B cell (primary cell): Measurements from ENCODE around the gene RHOT1. TPM values are rescaled to one million over a fixed set of nuclear protein-coding genes. Genes with fewer than 3 reads are reported as not detected.
"Not testable (repeated sequence)": the region's sequence is repeated elsewhere in the genome, so short reads cannot be mapped to it uniquely, and the experiment has no call there.

ENCODE experiments used
- ATAC-seq: fragments of 200-7000 bp; cut with Tn5 transposase; one replicate; pipeline ENCODE4 v1.10.0; 2021; ENCODE audit warnings: low read depth, mild to moderate bottlenecking, moderate number of reproducible peaks, moderate library complexity
- CTCF ChIA-PET: fragments of 350-600 bp; sonication (Branson Sonifier 250); formaldehyde crosslinking; loops from one replicate; lab custom pipeline; 2021; ENCODE audit warnings: antibody characterized with exemption, inconsistent platforms; lab: Charles Lee
- POLR2A ChIA-PET: fragments of 350-600 bp; sonication (Branson Sonifier 250); formaldehyde crosslinking; loops from one replicate; lab custom pipeline; 2021; ENCODE audit warnings: antibody characterized with exemption; lab: Charles Lee
- DNase-seq: peaks from one replicate; pipeline ENCODE4 v3.0.0; 2013
- H2AFZ ChIP-seq: 2 replicates; pipeline ENCODE4 v1.6.1; 2012; ENCODE audit warnings: mild to moderate bottlenecking, low read depth, low read length; ENCODE audit not compliant: insufficient read depth, poor library complexity, severe bottlenecking
- H3K27ac ChIP-seq, 2 donors: 1 replicate in 1 of 2; 2 replicates in 1 of 2; pipeline ENCODE4 v1.5.1; 2012 to 2013; ENCODE audit warnings: low read length in 2 of 2, mild to moderate bottlenecking in 2 of 2, moderate library complexity in 1 of 2
- H3K27me3 ChIP-seq, 4 experiments: fragments of 200-600 bp in 1 of 4; sonication (generic) in 1 of 4; replicated peaks in 1 of 4; 1 replicate in 2 of 4; 2 replicates in 2 of 4; pipeline versions ENCODE4 v1.6.1 to v1.7.0; 2013 to 2016; ENCODE audit warnings: low read length in 3 of 4, mild to moderate bottlenecking in 2 of 4, mixed read lengths in 1 of 4, moderate library complexity in 1 of 4; ENCODE audit not compliant: insufficient read depth in 4 of 4, control insufficient read depth in 3 of 4; ENCODE audit errors: control extremely low read depth in 1 of 4
- H3K36me3 ChIP-seq, 2 experiments: replicated peaks in 1 of 2; 1 replicate in 1 of 2; 2 replicates in 1 of 2; pipeline versions ENCODE4 v1.6.1 to v1.7.1; 2013; ENCODE audit warnings: low read length in 1 of 2; ENCODE audit not compliant: insufficient read depth in 2 of 2, control insufficient read depth in 1 of 2; ENCODE audit errors: control extremely low read depth in 1 of 2, extremely low read depth in 1 of 2
- H3K4me1 ChIP-seq, 2 donors: fragments of 200-600 bp in 1 of 2; sonication (generic) in 1 of 2; 1 replicate in 1 of 2; 2 replicates in 1 of 2; pipeline versions ENCODE4 v1.5.1 to v1.6.1; 2013 to 2017; ENCODE audit warnings: low read length in 2 of 2; ENCODE audit not compliant: control insufficient read depth in 2 of 2, insufficient read depth in 2 of 2
- H3K4me2 ChIP-seq: replicated peaks from 2 replicates; pipeline ENCODE3; 2012; ENCODE audit warnings: mild to moderate bottlenecking, low read depth, low read length; ENCODE audit not compliant: poor library complexity, severe bottlenecking
- H3K4me3 ChIP-seq, 5 experiments: fragments of 200-600 bp in 1 of 5; sonication (generic) in 1 of 5; 1 replicate in 3 of 5; 2 replicates in 2 of 5; pipeline versions ENCODE4 v1.5.1 to v1.7.0; 2011 to 2016; ENCODE audit warnings: low read length in 4 of 5, mild to moderate bottlenecking in 4 of 5, low read depth in 2 of 5, control low read depth in 1 of 5, moderate library complexity in 1 of 5; ENCODE audit not compliant: insufficient read depth in 1 of 5; ENCODE audit errors: control extremely low read depth in 1 of 5, extremely low read depth in 1 of 5
- H3K79me2 ChIP-seq: fragments of 200-600 bp; sonication (generic); one replicate; pipeline ENCODE4 v1.6.0; 2016; ENCODE audit warnings: low read length; ENCODE audit not compliant: control insufficient read depth, insufficient read depth
- H3K9ac ChIP-seq: fragments of 200-600 bp; sonication (generic); 2 replicates; pipeline ENCODE4 v1.6.1; 2017; ENCODE audit warnings: mild to moderate bottlenecking, low read length, moderate library complexity
- H3K9me3 ChIP-seq, 3 donors: one replicate each; pipeline versions ENCODE4 v1.6.1 to v1.7.1; 2013; ENCODE audit warnings: low read length in 2 of 3; ENCODE audit not compliant: control insufficient read depth in 2 of 3, insufficient read depth in 1 of 3; ENCODE audit errors: control extremely low read depth in 1 of 3
- H4K20me1 ChIP-seq: 2 replicates; pipeline ENCODE4 v1.6.0; 2012; ENCODE audit warnings: mild to moderate bottlenecking, low read length; ENCODE audit not compliant: insufficient read depth, control insufficient read depth, poor library complexity, severe bottlenecking
- H3K27ac Mint-ChIP-seq: one replicate; pipeline ENCODE4 v1.8.0; 2021; ENCODE audit warnings: mixed read lengths
- H3K27me3 Mint-ChIP-seq: one replicate; pipeline ENCODE4 v1.8.0; 2021; ENCODE audit warnings: mixed read lengths
- H3K4me1 Mint-ChIP-seq: one replicate; pipeline ENCODE4 v1.8.0; 2021; ENCODE audit warnings: mixed read lengths
- H3K4me3 Mint-ChIP-seq: one replicate; pipeline ENCODE4 v1.8.0; 2021; ENCODE audit warnings: mixed read lengths
- H3K9me3 Mint-ChIP-seq: one replicate; pipeline ENCODE4 v1.8.0; 2022; ENCODE audit warnings: mixed read lengths; ENCODE audit not compliant: insufficient read depth
- CTCF ChIP-seq: fragments of 200-600 bp; IDR thresholded peaks from one replicate; pipeline ENCODE4 v1.8.0; 2022; ENCODE audit warnings: antibody characterized with exemption, mild to moderate bottlenecking
- EZH2 ChIP-seq: IDR thresholded peaks from 2 replicates; pipeline ENCODE4 v1.6.1; 2012; ENCODE audit warnings: borderline replicate concordance, low read depth, mild to moderate bottlenecking, moderate library complexity, low read length; ENCODE audit not compliant: insufficient read depth, poor library complexity, severe bottlenecking
- whole genome bisulfite sequencing: methylation state at CpG from one replicate; pipeline ENCODE4 v1.1.5; 2013; ENCODE audit warnings: missing lambda C conversion rate; ENCODE audit not compliant: insufficient coverage; 5-methylcytosine and 5-hydroxymethylcytosine counted together
- intact Hi-C: fragments of 100-400 bp; cut with micrococcal nuclease; formaldehyde crosslinking; loops from one replicate; pipeline ENCODE4 v1.10.0; 2022
- polyA plus RNA-seq: library from polyadenylated mRNA; depleted of rRNA; stranded (reverse); fragments of >200 nt; gene quantifications from 2 replicates; pipeline ENCODE4 v1.2.3, GENCODE V29; 2012
- total RNA-seq, 2 donors: library from RNA; stranded (reverse); fragments of 120-200 nt in 1 of 2; gene quantifications; 1 replicate in 1 of 2; 2 replicates in 1 of 2; pipeline versions ENCODE4 v1.2.3 to v1.2.4, GENCODE V29; 2013 to 2022

The RHOT1 gene
- total and polyA plus RNA-seq, 2 donors (not counting 1 experiment from before 2014, with no cell fraction given) = 24.6 to 24.7 TPM

- Mint-ChIP-seq H3K9me3 (no peaks in the 10 kb centered on the region), H3K27ac (no peak overlapping the region), H3K4me3 (no peak overlapping the region), H3K4me1 (no peaks in the 10 kb centered on the region), H3K27me3 (peaks cover 5% of the 10 kb centered on the region)
- ChIA-PET CTCF (no interaction called here), POLR2A (interaction anchor here (0.6 kb wide), 1 partner anchor 18 kb away, joined by 3 read pairs; no protein-coding TSS in a partner anchor)
- no peak overlapping the region for H3K4me3 ChIP-seq
- no peaks in the 10 kb centered on the region for H4K20me1 ChIP-seq
- no peak for TF ChIP-seq CTCF
- no peak for TF ChIP-seq EZH2
- peaks cover 0 to 5% (median 0%) of the 10 kb centered on the region in 4 experiments for H3K27me3 ChIP-seq
- DNase-seq = no peak
- H3K79me2 ChIP-seq = no peaks in the 10 kb centered on the region
- H3K36me3 ChIP-seq = no peaks in the 10 kb centered on the region
- H3K9ac ChIP-seq = no peak overlapping the region
- no peaks in the 10 kb centered on the region for H3K4me1 ChIP-seq
- no peak overlapping the region for H2AFZ ChIP-seq
- intact Hi-C loops = no loop called here
- H3K9me3 ChIP-seq = no peaks in the 10 kb centered on the region
- no peak overlapping the region for H3K27ac ChIP-seq
- no CpG with 5 or more reads among the region's 4 CpGs for WGBS
- H3K4me2 ChIP-seq = no peak overlapping the region
- ATAC-seq = no peak
These were observed 27.8 kb upstream of the RHOT1 start for GRCh38 chr17:32114536-32114935.

- POLR2A ChIA-PET, CTCF ChIA-PET, H3K4me3 Mint-ChIP-seq, H2AFZ ChIP-seq, H3K36me3 ChIP-seq, H3K4me2 ChIP-seq, H3K9ac ChIP-seq, H3K4me1 ChIP-seq, H3K4me1 Mint-ChIP-seq, H3K9me3 ChIP-seq, H4K20me1 ChIP-seq, H3K27ac Mint-ChIP-seq, DNase-seq, H3K9me3 Mint-ChIP-seq, H3K27me3 Mint-ChIP-seq, H3K4me3 ChIP-seq, H3K79me2 ChIP-seq, intact Hi-C loops, H3K27ac ChIP-seq, ATAC-seq: not testable (repeated sequence)
- 93% methylated on average over 8 of the region's 8 CpGs for WGBS
- H3K27me3 ChIP-seq = peaks cover 0 to 11% (median 2%) of the 10 kb centered on the region in 4 experiments
These were observed 26.8 kb upstream of the RHOT1 start for GRCh38 chr17:32115546-32115945.
